ENCODE data around the gene TNFSF15. TPM values are rescaled to one million over a fixed set of nuclear protein-coding genes. Genes with fewer than 3 reads are reported as not detected.

The TNFSF15 gene
- total and polyA plus RNA-seq, 2 experiments from 2014 or later = under 0.01 TPM; not detected in 1

DNA sequence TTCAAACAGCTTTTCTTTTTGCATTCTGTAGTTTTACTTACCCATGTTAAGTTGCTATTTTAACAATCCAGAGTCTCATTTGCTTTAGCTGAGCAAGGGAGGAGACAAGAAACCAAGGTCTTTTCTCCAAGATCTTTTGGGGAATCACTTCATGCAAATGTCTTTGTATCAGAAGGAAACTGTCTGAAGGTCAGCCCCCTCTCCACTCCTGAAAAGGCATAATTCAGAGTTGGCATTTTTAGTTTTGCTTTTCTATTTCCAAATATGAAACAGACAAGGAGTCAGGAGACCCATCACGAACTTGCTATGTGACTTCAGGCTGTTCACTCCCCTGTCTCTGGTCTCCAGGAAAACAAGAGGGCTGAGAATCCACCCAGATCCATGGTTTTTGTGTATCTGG lies 12.3 kb upstream of the TNFSF15 start:
- H3K4me1 ChIP-seq (ENCODE audit: insufficient read depth) = no peaks in the 10 kb centered on the region
- in situ Hi-C loops (cut with MboI) = no loop called here
- H3K27me3 ChIP-seq (replicated peaks; ENCODE audit: insufficient read depth) = no peaks in the 10 kb centered on the region
- H2AFZ ChIP-seq = no peak overlapping the region
- no peak for DNase-seq
- H3K9me3 ChIP-seq (ENCODE audit: low read depth) = no peaks in the 10 kb centered on the region
- H4K20me1 ChIP-seq (ENCODE audit: insufficient read depth) = no peaks in the 10 kb centered on the region
- no peaks in the 10 kb centered on the region for H3K9me2 ChIP-seq (ENCODE audit: insufficient read depth)
- H3K9ac ChIP-seq = no peak overlapping the region
- no peaks in the 10 kb centered on the region for H3F3A ChIP-seq (ENCODE audit: insufficient read depth)
- TF ChIP-seq EZH2 (IDR thresholded peaks at IDR 0.05; ENCODE audit: insufficient read depth, poor library complexity, severe bottlenecking) = no peak
- no peak for TF ChIP-seq EZH2phosphoT487 (IDR thresholded peaks at IDR 0.05; ENCODE audit: insufficient read depth, low read depth)
- no peaks in the 10 kb centered on the region for H3K79me2 ChIP-seq (ENCODE audit: insufficient read depth)
- H3K36me3 ChIP-seq (ENCODE audit: low read depth) = no peaks in the 10 kb centered on the region
- WGBS, 2 experiments (ENCODE audit: low coverage in 1 of 2, low lambda C conversion rate in 2 of 2, missing lambda C conversion rate in 2 of 2) = 95 to 97% methylated on average over 1 of the region's 1 CpG
- no peak overlapping the region for H3K27ac ChIP-seq
- no peak overlapping the region for H3K4me2 ChIP-seq (ENCODE audit: unreplicated experiment)
- H3K4me3 ChIP-seq = no peak overlapping the region

DNA sequence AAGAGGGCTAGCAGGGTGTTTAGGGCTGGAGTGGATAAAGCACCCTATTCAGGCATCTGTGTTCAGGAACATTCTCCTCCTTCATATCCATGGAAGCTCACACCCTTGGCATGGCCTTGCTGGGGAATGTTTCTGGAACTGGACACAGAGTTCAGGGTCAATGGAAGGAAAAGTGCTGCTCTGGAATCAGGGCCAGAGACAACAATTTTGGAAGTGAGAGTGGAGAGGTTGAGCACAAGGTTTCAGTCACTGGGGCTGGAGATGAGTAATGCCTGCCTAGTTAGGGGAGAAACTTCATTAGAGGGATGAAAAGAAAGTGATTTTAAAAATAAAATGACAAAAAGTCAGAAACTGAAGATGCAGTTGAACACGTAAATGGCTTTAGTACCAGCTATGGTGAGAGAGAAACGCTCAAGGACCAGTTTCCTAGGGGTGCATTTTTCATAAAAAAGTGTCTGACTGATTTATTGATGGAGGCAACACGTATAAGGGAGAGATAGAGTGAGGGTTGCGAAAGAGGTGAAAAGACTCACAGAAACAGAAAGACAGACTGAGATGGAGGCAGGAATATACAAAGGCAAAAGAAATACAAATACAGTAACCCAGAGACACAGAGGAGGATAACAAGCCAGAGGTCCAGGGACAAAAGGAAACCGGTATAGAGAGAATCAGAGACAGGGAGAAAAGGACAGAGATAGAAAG lies 8.0 kb upstream of the TNFSF15 start:
- no peaks in the 10 kb centered on the region for H4K20me1 ChIP-seq (ENCODE audit: insufficient read depth)
- 77 to 79% methylated on average over 5 of the region's 5 CpGs for WGBS, 2 experiments (ENCODE audit: low coverage in 1 of 2, low lambda C conversion rate in 2 of 2, missing lambda C conversion rate in 2 of 2)
- H3K9ac ChIP-seq = no peak overlapping the region
- in situ Hi-C loops (cut with MboI) = no loop called here
- no peaks in the 10 kb centered on the region for H3K36me3 ChIP-seq (ENCODE audit: low read depth)
- no peaks in the 10 kb centered on the region for H3K79me2 ChIP-seq (ENCODE audit: insufficient read depth)
- H2AFZ ChIP-seq = no peak overlapping the region
- H3K9me2 ChIP-seq (ENCODE audit: insufficient read depth) = no peaks in the 10 kb centered on the region
- TF ChIP-seq EZH2 (IDR thresholded peaks at IDR 0.05; ENCODE audit: insufficient read depth, poor library complexity, severe bottlenecking) = no peak
- H3K4me1 ChIP-seq (ENCODE audit: insufficient read depth) = no peaks in the 10 kb centered on the region
- H3K4me3 ChIP-seq = no peak overlapping the region
- no peaks in the 10 kb centered on the region for H3K9me3 ChIP-seq (ENCODE audit: low read depth)
- 0 out of 2 replicates have a peak, but pooled peaks cover 6% of the 10 kb centered on the region for H3K27me3 ChIP-seq (replicated peaks; ENCODE audit: insufficient read depth)
- H3K4me2 ChIP-seq (ENCODE audit: unreplicated experiment) = no peak overlapping the region
- no peak for DNase-seq
- no peaks in the 10 kb centered on the region for H3F3A ChIP-seq (ENCODE audit: insufficient read depth)
- H3K27ac ChIP-seq = no peak overlapping the region

DNA sequence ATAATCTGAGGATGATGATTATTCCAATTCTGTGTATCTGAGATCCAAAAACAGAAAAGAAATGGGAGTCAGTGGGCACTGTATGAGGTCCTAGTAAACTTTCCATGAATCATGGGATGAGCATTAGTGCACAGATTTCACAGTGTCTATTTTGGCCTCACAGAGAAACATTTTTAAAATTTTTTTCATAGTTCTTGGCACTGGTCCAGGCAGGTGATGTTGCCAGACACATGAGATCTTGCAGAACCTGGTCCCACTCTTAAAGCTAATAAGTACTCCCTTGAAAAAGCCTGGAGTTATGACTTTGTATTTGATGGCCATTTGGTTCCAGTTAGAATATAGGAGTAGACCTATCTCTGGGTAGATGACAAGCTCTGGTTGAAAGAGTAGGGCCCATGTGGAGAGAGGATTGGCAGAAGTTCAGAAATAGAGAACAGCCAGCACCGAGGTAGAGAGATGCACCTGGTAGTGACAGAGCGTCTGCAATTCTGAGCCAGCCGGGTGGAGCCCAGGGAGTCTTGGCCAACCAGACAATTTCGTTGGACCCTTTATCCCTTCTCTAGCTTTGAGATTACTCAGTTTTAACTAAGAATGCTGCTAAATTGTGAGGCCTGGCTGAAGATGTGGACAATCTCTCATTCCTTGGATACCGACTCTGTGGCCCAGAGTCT lies 6.3 kb upstream of the TNFSF15 start:
- Histone ChIP-seq H3F3A (ENCODE audit: insufficient read depth) (no peaks in the 10 kb centered on the region), H3K27me3 (replicated peaks; ENCODE audit: insufficient read depth) (0 out of 2 replicates have a peak, but pooled peaks cover 6% of the 10 kb centered on the region), H3K9ac (no peak overlapping the region), H3K4me3 (no peak overlapping the region), H3K27ac (no peak overlapping the region), H3K79me2 (ENCODE audit: insufficient read depth) (no peaks in the 10 kb centered on the region), H3K36me3 (ENCODE audit: low read depth) (no peaks in the 10 kb centered on the region), H3K4me2 (ENCODE audit: unreplicated experiment) (no peak overlapping the region), H4K20me1 (ENCODE audit: insufficient read depth) (no peaks in the 10 kb centered on the region), H2AFZ (no peak overlapping the region), H3K9me2 (ENCODE audit: insufficient read depth) (peaks cover 4% of the 10 kb centered on the region; the same call in 1 of the 2 replicates), H3K4me1 (ENCODE audit: insufficient read depth) (no peaks in the 10 kb centered on the region), H3K9me3 (ENCODE audit: low read depth) (no peaks in the 10 kb centered on the region)
- no peak for DNase-seq
- TF ChIP-seq EZH2 (IDR thresholded peaks at IDR 0.05; ENCODE audit: insufficient read depth, poor library complexity, severe bottlenecking) (no peak), EZH2phosphoT487 (IDR thresholded peaks at IDR 0.05; ENCODE audit: insufficient read depth, low read depth) (no peak)
- 70 to 73% methylated on average over 5 of the region's 5 CpGs for WGBS, 2 experiments (ENCODE audit: low coverage in 1 of 2, low lambda C conversion rate in 2 of 2, missing lambda C conversion rate in 2 of 2)
- in situ Hi-C loops (cut with MboI) = no loop called here

DNA sequence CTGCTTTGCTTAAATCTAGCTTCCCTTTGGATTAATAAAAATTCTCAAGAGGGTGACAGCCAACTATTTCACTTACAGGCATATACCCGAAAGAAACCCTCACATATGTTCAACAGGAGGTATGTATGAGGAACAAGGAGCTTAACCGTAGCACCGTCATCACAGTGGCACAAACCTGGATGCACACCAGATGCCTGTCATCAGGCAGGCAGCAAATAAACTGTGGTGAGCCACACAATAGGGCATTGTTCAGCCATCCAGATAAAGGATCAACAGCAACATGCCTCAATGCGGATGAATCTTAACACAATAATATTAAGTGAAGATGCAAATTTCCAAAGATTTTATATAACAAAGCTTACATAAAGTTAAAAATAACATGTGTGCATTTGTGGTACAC lies 5.5 kb upstream of the TNFSF15 start:
- Histone ChIP-seq H3K79me2 (ENCODE audit: insufficient read depth) (no peaks in the 10 kb centered on the region), H3F3A (ENCODE audit: insufficient read depth) (no peaks in the 10 kb centered on the region), H3K9me3 (ENCODE audit: low read depth) (no peaks in the 10 kb centered on the region), H3K9ac (no peak overlapping the region), H3K36me3 (ENCODE audit: low read depth) (no peaks in the 10 kb centered on the region), H2AFZ (no peak overlapping the region), H3K27ac (no peak overlapping the region), H3K4me2 (ENCODE audit: unreplicated experiment) (no peak overlapping the region), H4K20me1 (ENCODE audit: insufficient read depth) (no peaks in the 10 kb centered on the region), H3K4me3 (no peak overlapping the region), H3K4me1 (ENCODE audit: insufficient read depth) (no peaks in the 10 kb centered on the region), H3K9me2 (ENCODE audit: insufficient read depth) (peaks cover 4% of the 10 kb centered on the region; the same call in 1 of the 2 replicates), H3K27me3 (replicated peaks; ENCODE audit: insufficient read depth) (0 out of 2 replicates have a peak, but pooled peaks cover 6% of the 10 kb centered on the region)
- in situ Hi-C loops (cut with MboI) = no loop called here
- 71 to 80% methylated on average over 4 of the region's 4 CpGs for WGBS, 2 experiments (ENCODE audit: low coverage in 1 of 2, low lambda C conversion rate in 2 of 2, missing lambda C conversion rate in 2 of 2)
- no peak for DNase-seq
- TF ChIP-seq EZH2phosphoT487 (IDR thresholded peaks at IDR 0.05; ENCODE audit: insufficient read depth, low read depth) (no peak), EZH2 (IDR thresholded peaks at IDR 0.05; ENCODE audit: insufficient read depth, poor library complexity, severe bottlenecking) (no peak)

All from GM23248 (cell line).